Neural cell (in vitro differentiated cells): ENCODE data around the gene FAM53B. TPM values are rescaled to one million over a fixed set of nuclear protein-coding genes. Genes with fewer than 3 reads are reported as not detected.

Experiments used
- H2AFZ ChIP-seq: fragments of 200-600, 300-800 bp; sonication (generic), shearing (Covaris generic); 2 replicates; pipeline ENCODE4 v1.6.0; 2014; ENCODE audit warnings: low read depth, mild to moderate bottlenecking, antibody characterized with exemption, low read length, moderate library complexity
- H3F3A ChIP-seq: fragments of 200-600 bp; shearing (Covaris generic); 2 replicates; pipeline ENCODE4 v1.6.1; 2016; ENCODE audit warnings: mild to moderate bottlenecking, moderate library complexity, mixed read lengths, antibody characterized with exemption, low read length; ENCODE audit not compliant: insufficient read depth, poor library complexity, severe bottlenecking
- H3K27ac ChIP-seq: fragments of 200-600, 300-800 bp; sonication (generic), shearing (Covaris generic); 2 replicates; pipeline ENCODE4 v1.5.1; 2014; ENCODE audit warnings: mild to moderate bottlenecking, low read length, moderate library complexity
- H3K27me3 ChIP-seq: fragments of 300-800, 200-600 bp; sonication (generic), shearing (Covaris generic); 2 replicates; pipeline ENCODE4 v1.6.0; 2014; ENCODE audit warnings: mild to moderate bottlenecking, low read depth, low read length, moderate library complexity; ENCODE audit not compliant: insufficient read depth
- H3K36me3 ChIP-seq: fragments of 300-800, 200-600 bp; sonication (generic), shearing (Covaris generic); 2 replicates; pipeline ENCODE4 v1.5.1; 2014; ENCODE audit warnings: mild to moderate bottlenecking, antibody characterized with exemption, low read length, moderate library complexity; ENCODE audit not compliant: insufficient read depth
- H3K4me2 ChIP-seq: fragments of 300-800, 200-600 bp; sonication (generic), shearing (Covaris generic); 2 replicates; pipeline ENCODE4 v1.6.0; 2014; ENCODE audit warnings: mild to moderate bottlenecking, low read length
- H3K4me3 ChIP-seq: fragments of 300-800, 200-600 bp; sonication (generic), shearing (Covaris generic); 2 replicates; pipeline ENCODE4 v1.5.1; 2014; ENCODE audit warnings: mild to moderate bottlenecking, low read length, moderate library complexity
- H3K79me2 ChIP-seq: fragments of 200-600 bp; shearing (Covaris generic); replicated peaks from 2 replicates; pipeline ENCODE4 v1.6.0; 2014; ENCODE audit warnings: mild to moderate bottlenecking, low read length, moderate library complexity; ENCODE audit not compliant: insufficient read depth
- H3K9ac ChIP-seq: fragments of 300-800, 200-600 bp; sonication (generic), shearing (Covaris generic); 2 replicates; pipeline ENCODE4 v1.6.1; 2016; ENCODE audit warnings: mild to moderate bottlenecking, low read length, mixed read lengths
- H3K9me2 ChIP-seq: fragments of 200-600 bp; shearing (Covaris generic); 2 replicates; pipeline ENCODE4 v1.6.1; 2016; ENCODE audit warnings: mild to moderate bottlenecking, low read length, mixed read lengths; ENCODE audit not compliant: insufficient read depth
- H3K9me3 ChIP-seq: fragments of 200-600, 300-800 bp; sonication (generic), shearing (Covaris generic); 2 replicates; pipeline ENCODE4 v1.6.1; 2016; ENCODE audit warnings: mild to moderate bottlenecking, mixed run types, low read length, moderate library complexity, mixed read lengths
- H4K20me1 ChIP-seq: fragments of 200-600 bp; shearing (Covaris generic); 2 replicates; pipeline ENCODE4 v1.6.1; 2016; ENCODE audit warnings: mild to moderate bottlenecking, mixed run types; ENCODE audit not compliant: insufficient read depth
- CTCF ChIP-seq: fragments of 450-650 bp; IDR thresholded peaks from 2 replicates; pipeline ENCODE4 v1.5.1; 2014; ENCODE audit warnings: antibody characterized with exemption, mild to moderate bottlenecking, moderate library complexity; ENCODE audit not compliant: poor library complexity, severe bottlenecking
- EP300 ChIP-seq: fragments of 450-650 bp; conservative IDR thresholded peaks from 2 replicates; pipeline ENCODE4 v1.6.1; 2014; ENCODE audit warnings: antibody characterized with exemption, mild to moderate bottlenecking, moderate library complexity; ENCODE audit not compliant: poor library complexity, severe bottlenecking
- EZH2 ChIP-seq: fragments of 200-600, 300-800 bp; shearing (Covaris generic), sonication (generic); IDR thresholded peaks from 2 replicates; pipeline ENCODE4 v1.6.1; 2014; ENCODE audit warnings: antibody characterized with exemption, low read length, borderline replicate concordance, mild to moderate bottlenecking; ENCODE audit not compliant: insufficient read depth, poor library complexity, severe bottlenecking
- MXI1 ChIP-seq: fragments of 450-650 bp; conservative IDR thresholded peaks from 2 replicates; pipeline ENCODE4 v1.6.1; 2014; ENCODE audit warnings: antibody characterized with exemption, mild to moderate bottlenecking; ENCODE audit not compliant: poor library complexity, severe bottlenecking
- POLR2AphosphoS5 ChIP-seq: IDR thresholded peaks from 2 replicates; pipeline ENCODE4 v1.6.1; 2012
- RAD21 ChIP-seq: fragments of 450-650 bp; conservative IDR thresholded peaks from 2 replicates; pipeline ENCODE4 v1.6.1; 2014; ENCODE audit warnings: antibody characterized with exemption, mild to moderate bottlenecking, moderate library complexity
- REST ChIP-seq: IDR thresholded peaks from 2 replicates; pipeline ENCODE4 v1.6.1; 2012; ENCODE audit warnings: borderline replicate concordance
- SMC3 ChIP-seq: fragments of 450-650 bp; conservative IDR thresholded peaks from 2 replicates; pipeline ENCODE4 v1.6.1; 2014; ENCODE audit warnings: antibody characterized with exemption, mild to moderate bottlenecking, moderate library complexity; ENCODE audit not compliant: poor library complexity
- TAF1 ChIP-seq: IDR thresholded peaks from 2 replicates; pipeline ENCODE4 v1.6.1; 2012; ENCODE audit warnings: low read depth
- polyA plus RNA-seq: library from polyadenylated mRNA; depleted of rRNA; stranded (reverse); fragments of >200 nt; gene quantifications from 2 replicates; pipeline ENCODE4 v1.2.3, GENCODE V29; 2014

Gene FAM53B
- polyA plus RNA-seq, 1 donor from 2014 or later = 21.8 TPM

GRCh38 chr10:124719213-124719851 is 24.8 kb downstream of the FAM53B start:
- H3K79me2 ChIP-seq = peaks cover 13% of the 10 kb centered on the region
- H3K27ac ChIP-seq = no peak overlapping the region
- H3K9me3 ChIP-seq = no peaks in the 10 kb centered on the region
- H3F3A ChIP-seq = no peaks in the 10 kb centered on the region
- TF ChIP-seq EP300 (no peak), POLR2AphosphoS5 (no peak), SMC3 (no peak), EZH2 (no peak), RAD21 (no peak), MXI1 (no peak), TAF1 (no peak), CTCF (no peak), REST (no peak)
- no peaks in the 10 kb centered on the region for H3K9me2 ChIP-seq
- H3K4me3 ChIP-seq = no peak overlapping the region
- no peak overlapping the region for H3K4me2 ChIP-seq
- no peak overlapping the region for H2AFZ ChIP-seq
- H3K36me3 ChIP-seq = no peaks in the 10 kb centered on the region
- no peaks in the 10 kb centered on the region for H4K20me1 ChIP-seq
- H3K9ac ChIP-seq = no peak overlapping the region
- H3K27me3 ChIP-seq = no peaks in the 10 kb centered on the region

- no peak overlapping the region for H3K9ac ChIP-seq
These were observed 26.1 kb downstream of the FAM53B start for GRCh38 chr10:124717911-124718741.

More at GRCh38 chr10:124717911-124718741, 26.1 kb downstream of the FAM53B start:
- TF ChIP-seq EZH2 (no peak), MXI1 (no peak), EP300 (no peak), TAF1 (no peak), RAD21 (no peak), POLR2AphosphoS5 (no peak), REST (no peak)
- Histone ChIP-seq H3K9me2 (no peaks in the 10 kb centered on the region), H4K20me1 (no peaks in the 10 kb centered on the region), H3K79me2 (peaks cover 15% of the 10 kb centered on the region), H3K27ac (no peak overlapping the region), H2AFZ (no peak overlapping the region), H3K36me3 (no peaks in the 10 kb centered on the region), H3K9me3 (no peaks in the 10 kb centered on the region), H3F3A (no peaks in the 10 kb centered on the region), H3K27me3 (no peaks in the 10 kb centered on the region), H3K4me2 (no peak overlapping the region), H3K4me3 (no peak overlapping the region)
